Bone marrow (tissue), 2 donors: Measurements from ENCODE around the gene FN3KRP.
"Not testable (repeated sequence)": the region's sequence is repeated elsewhere in the genome, so short reads cannot be mapped to it uniquely, and the experiment has no call there.

Experiments used
- DNase-seq, 2 donors: peaks; one replicate each; lab custom pipeline; 2025; lab: John Stamatoyannopoulos, UW

FN3KRP gene

GRCh38 chr17:82744736-82745135 is 28.2 kb downstream of the FN3KRP start:
- DNase-seq = not testable (repeated sequence)

GRCh38 chr17:82745524-82745923 is 29.0 kb downstream of the FN3KRP start:
- no peak for DNase-seq

- no peak for DNase-seq
Observed at GRCh38 chr17:82748756-82749155, 32.2 kb downstream of the FN3KRP start.

- DNase-seq = no peak
Observed at GRCh38 chr17:82750241-82750908, 33.9 kb downstream of the FN3KRP start.

GRCh38 chr17:82751171-82751570 is 34.7 kb downstream of the FN3KRP start:
- DNase-seq = no peak

- peak; percentile 77 to 92 for DNase-seq
Observed at GRCh38 chr17:82751571-82752370, 35.3 kb downstream of the FN3KRP start, which contains the start of gene TBCD. TBCD (plus strand) TSS chr17:82752065; CDS start chr17:82752194, 129 bp downstream.

- no peak for DNase-seq
Observed at GRCh38 chr17:82752371-82753200, 36.1 kb downstream of the FN3KRP start.

GRCh38 chr17:82753201-82753464 is 36.6 kb downstream of the FN3KRP start:
- no peak for DNase-seq

GRCh38 chr17:82754297-82755208 is 38.0 kb downstream of the FN3KRP start:
- DNase-seq = no peak

GRCh38 chr17:82756166-82756565 is 39.7 kb downstream of the FN3KRP start:
- DNase-seq = no peak

- no peak for DNase-seq
Observed at GRCh38 chr17:82765371-82765770, 48.9 kb downstream of the FN3KRP start.

- DNase-seq = peak in 1 of 2 donors; percentile 60
Observed at GRCh38 chr17:82767041-82767754, 50.7 kb downstream of the FN3KRP start.

GRCh38 chr17:82769041-82769440 is 52.5 kb downstream of the FN3KRP start:
- no peak for DNase-seq

- no peak for DNase-seq
Observed at GRCh38 chr17:82772026-82772425, 55.5 kb downstream of the FN3KRP start.

GRCh38 chr17:82774456-82774855 is 58.0 kb downstream of the FN3KRP start:
- not testable (repeated sequence) for DNase-seq

GRCh38 chr17:82775001-82775823 is 58.7 kb downstream of the FN3KRP start:
- DNase-seq = no peak

- no peak for DNase-seq
Observed at GRCh38 chr17:82776454-82776853, 59.9 kb downstream of the FN3KRP start.
